GM12891 (cell line): ENCODE results near the gene MAML2.
"Not testable (repeated sequence)": the region's sequence is repeated elsewhere in the genome, so short reads cannot be mapped to it uniquely, and the experiment has no call there.

Source experiments
- DNase-seq: peaks from one replicate; pipeline ENCODE4 v3.0.0; 2011; ENCODE audit warnings: low spot score; ENCODE audit not compliant: insufficient read length
- FAIRE-seq: peaks from 2 replicates; lab custom pipeline; 2011; peaks lifted over from hg19 to GRCh38; lab: Jason Lieb, UNC
- PAX5 ChIP-seq: IDR thresholded peaks from 2 replicates; pipeline ENCODE4 v1.6.1; 2011; ENCODE audit warnings: low read length, moderate library complexity, mild to moderate bottlenecking; ENCODE audit not compliant: insufficient read depth, severe bottlenecking
- POLR2A ChIP-seq: IDR thresholded peaks from 2 replicates; pipeline ENCODE4 v1.6.1; 2011; ENCODE audit warnings: low read depth, low read length, control low read depth
- POLR2AphosphoS5 ChIP-seq: IDR thresholded peaks from 2 replicates; pipeline ENCODE4 v1.6.1; 2011; ENCODE audit warnings: low read depth, low read length, control low read depth
- POU2F2 ChIP-seq: IDR thresholded peaks from 2 replicates; pipeline ENCODE4 v1.6.1; 2011; ENCODE audit warnings: low read depth, mild to moderate bottlenecking, control low read depth, low read length, moderate library complexity
- SPI1 ChIP-seq: IDR thresholded peaks from 2 replicates; pipeline ENCODE4 v1.6.1; 2011; ENCODE audit warnings: low read depth, low read length, control low read depth
- TAF1 ChIP-seq: IDR thresholded peaks from 2 replicates; pipeline ENCODE4 v1.6.1; 2011; ENCODE audit warnings: low read depth, low read length, control low read depth

MAML2 gene

GRCh38 chr11:96272529-96273222 lies 70.3 kb downstream of the MAML2 start:
- FAIRE-seq = peak; percentile 74
- no peak for DNase-seq
- TF ChIP-seq SPI1 = no peak
- no peak for TF ChIP-seq POLR2A
- TF ChIP-seq POU2F2 = peak; percentile 53; the same call in 1 of the 2 replicates
- TF ChIP-seq POLR2AphosphoS5 = no peak

- DNase-seq = no peak
- FAIRE-seq = no peak
- no peak for TF ChIP-seq TAF1
- TF ChIP-seq PAX5 = no peak
- no peak for TF ChIP-seq POU2F2
- TF ChIP-seq SPI1 = no peak
- TF ChIP-seq POLR2AphosphoS5 = no peak
- no peak for TF ChIP-seq POLR2A
Observed at GRCh38 chr11:96271777-96272176, 71.2 kb downstream of the MAML2 start.

GRCh38 chr11:96271352-96271751 lies 71.6 kb downstream of the MAML2 start:
- DNase-seq, FAIRE-seq: not testable (repeated sequence)

- not testable (repeated sequence) for FAIRE-seq, DNase-seq
Observed at GRCh38 chr11:96268527-96268926, 74.5 kb downstream of the MAML2 start.

GRCh38 chr11:96267496-96268032 lies 75.4 kb downstream of the MAML2 start:
- TF ChIP-seq SPI1 (peak; percentile 0; the same call in 1 of the 2 replicates), POU2F2 (peak; percentile 62), POLR2A (peak; percentile 40; the same call in 1 of the 2 replicates), TAF1 (no peak)
- DNase-seq (peak; percentile 47), FAIRE-seq (peak; percentile 90)

- TF ChIP-seq POLR2A (no peak), PAX5 (no peak), TAF1 (no peak), POU2F2 (no peak), POLR2AphosphoS5 (no peak), SPI1 (no peak)
- FAIRE-seq (no peak), DNase-seq (no peak)
Observed at GRCh38 chr11:96267001-96267495, 75.9 kb downstream of the MAML2 start.

- FAIRE-seq = no peak
Observed at GRCh38 chr11:96265972-96266371, 77.0 kb downstream of the MAML2 start.

GRCh38 chr11:96265220-96265737 lies 77.7 kb downstream of the MAML2 start:
- DNase-seq = no peak
- TF ChIP-seq POLR2A (no peak), POLR2AphosphoS5 (no peak), TAF1 (no peak), SPI1 (no peak), POU2F2 (no peak), PAX5 (no peak)
- no peak for FAIRE-seq

More at GRCh38 chr11:96265972-96266371, 77.0 kb downstream of the MAML2 start:
- TF ChIP-seq SPI1 (no peak), TAF1 (no peak), POLR2AphosphoS5 (no peak)
- no peak for DNase-seq

- FAIRE-seq (no peak), DNase-seq (no peak)
- no peak for TF ChIP-seq POU2F2
- no peak for TF ChIP-seq TAF1
- no peak for TF ChIP-seq SPI1
- TF ChIP-seq PAX5 = no peak
- no peak for TF ChIP-seq POLR2A
- no peak for TF ChIP-seq POLR2AphosphoS5
Observed at GRCh38 chr11:96264364-96264763, 78.6 kb downstream of the MAML2 start.

- FAIRE-seq (no peak), DNase-seq (no peak)
- TF ChIP-seq POU2F2 (no peak), PAX5 (no peak), SPI1 (no peak), POLR2AphosphoS5 (no peak), POLR2A (no peak), TAF1 (no peak)
Observed at GRCh38 chr11:96263238-96263763, 79.7 kb downstream of the MAML2 start.
